H1 (cell line): ENCODE results near the gene CTSG. TPM values are rescaled to one million over a fixed set of nuclear protein-coding genes. Genes with fewer than 3 reads are reported as not detected.
"Not testable (repeated sequence)": the region's sequence is repeated elsewhere in the genome, so short reads cannot be mapped to it uniquely, and the experiment has no call there.

Source experiments
- CTCF ChIA-PET: fragments of 300-600 bp; sonication (Branson Sonifier 250); formaldehyde crosslinking; loops from one replicate; lab custom pipeline; 2021; ENCODE audit not compliant: partially characterized antibody; lab: Charles Lee
- POLR2A ChIA-PET: fragments of 300-600 bp; sonication (Branson Sonifier 250); formaldehyde crosslinking; loops from one replicate; lab custom pipeline; 2021; ENCODE audit warnings: inconsistent platforms; ENCODE audit not compliant: partially characterized antibody; lab: Charles Lee
- DNase-seq, 2 experiments: peaks; one replicate each; pipeline versions ENCODE4 v3.0.0 to v3.0.0-alpha.2; 2010 to 2022; ENCODE audit warnings: low spot score in 2 of 2, low read depth in 1 of 2, mixed read lengths in 1 of 2
- FAIRE-seq: peaks from 2 replicates; lab custom pipeline; 2011; peaks lifted over from hg19 to GRCh38; lab: Jason Lieb, UNC
- H2AFZ ChIP-seq: 2 replicates; pipeline ENCODE4 v1.8.1; 2012; ENCODE audit warnings: low read length, inconsistent platforms
- H2AK5ac ChIP-seq: 2 replicates; pipeline ENCODE4 v1.6.1; 2013; ENCODE audit warnings: low read depth, low read length
- H2BK120ac ChIP-seq: replicated peaks from 2 replicates; pipeline ENCODE3; 2013; ENCODE audit warnings: low read depth, low read length, inconsistent platforms
- H2BK12ac ChIP-seq: 2 replicates; pipeline ENCODE4 v1.6.1; 2013; ENCODE audit warnings: low read depth, low read length
- H2BK15ac ChIP-seq: 2 replicates; pipeline ENCODE4 v1.6.1; 2013; ENCODE audit warnings: low read length
- H2BK20ac ChIP-seq: 2 replicates; pipeline ENCODE4 v1.6.1; 2013; ENCODE audit warnings: low read length
- H2BK5ac ChIP-seq: 2 replicates; pipeline ENCODE4 v1.6.1; 2013; ENCODE audit warnings: low read depth, low read length
- H3K14ac ChIP-seq: 2 replicates; pipeline ENCODE4 v1.6.1; 2013; ENCODE audit warnings: inconsistent platforms; ENCODE audit not compliant: insufficient read length
- H3K18ac ChIP-seq: 2 replicates; pipeline ENCODE4 v1.6.1; 2013; ENCODE audit warnings: low read length; ENCODE audit errors: extremely low read depth
- H3K23ac ChIP-seq: 2 replicates; pipeline ENCODE4 v1.6.1; 2013; ENCODE audit warnings: inconsistent platforms; ENCODE audit not compliant: insufficient read length
- H3K23me2 ChIP-seq: 2 replicates; pipeline ENCODE4 v1.6.1; 2013; ENCODE audit warnings: low read depth, low read length
- H3K27ac ChIP-seq: 2 replicates; pipeline ENCODE4 v1.6.1; 2011; ENCODE audit warnings: low read depth, low read length, inconsistent platforms
- H3K27me3 ChIP-seq, 4 experiments: replicated peaks in 1 of 4; 1 replicate in 1 of 4; 2 replicates in 3 of 4; pipeline versions ENCODE4 v1.6.1 to v1.8.1; 2011 to 2013; ENCODE audit warnings: low read length in 3 of 4, mild to moderate bottlenecking in 3 of 4, inconsistent platforms in 2 of 4, mixed read lengths in 2 of 4, moderate library complexity in 1 of 4; ENCODE audit not compliant: control insufficient read depth in 3 of 4, insufficient read depth in 3 of 4; ENCODE audit errors: extremely low read depth in 1 of 4
- H3K36me3 ChIP-seq, 4 experiments: 2 replicates each; pipeline versions ENCODE4 v1.6.1 to v1.8.1; 2011 to 2013; ENCODE audit warnings: mild to moderate bottlenecking in 4 of 4, low read length in 3 of 4, moderate library complexity in 2 of 4, control low read depth in 1 of 4, inconsistent platforms in 1 of 4; ENCODE audit not compliant: insufficient read depth in 4 of 4, control insufficient read depth in 2 of 4
- H3K4ac ChIP-seq: replicated peaks from 2 replicates; pipeline ENCODE3; 2013; ENCODE audit warnings: low read length, low read depth, mixed read lengths, inconsistent platforms; ENCODE audit not compliant: insufficient read length
- H3K4me1 ChIP-seq, 4 experiments: replicated peaks in 1 of 4; 1 replicate in 1 of 4; 2 replicates in 3 of 4; pipeline versions ENCODE4 v1.6.1 to v1.8.1; 2011 to 2013; ENCODE audit warnings: low read length in 3 of 4, inconsistent platforms in 2 of 4, mixed read lengths in 1 of 4; ENCODE audit not compliant: insufficient read depth in 4 of 4, control insufficient read depth in 3 of 4
- H3K4me2 ChIP-seq, 2 experiments: 2 replicates each; pipeline versions ENCODE4 v1.6.1 to v1.8.1; 2011 to 2013; ENCODE audit warnings: low read depth in 2 of 2, low read length in 2 of 2, control low read depth in 1 of 2, inconsistent platforms in 1 of 2, mild to moderate bottlenecking in 1 of 2; ENCODE audit not compliant: insufficient read depth in 1 of 2
- H3K4me3 ChIP-seq, 4 experiments: fragments of 200-600, 300-600 bp in 1 of 4; sonication (generic), shearing (Covaris generic), sonication (Bioruptor Twin) in 1 of 4; 2 replicates each; pipeline versions ENCODE4 v1.5.1 to v1.8.1; 2011 to 2016; ENCODE audit warnings: low read length in 4 of 4, low read depth in 3 of 4, control low read depth in 2 of 4, inconsistent platforms in 2 of 4, mild to moderate bottlenecking in 2 of 4, mixed read lengths in 1 of 4, moderate library complexity in 1 of 4; ENCODE audit not compliant: insufficient read depth in 2 of 4; ENCODE audit errors: extremely low read depth in 1 of 4
- H3K56ac ChIP-seq: replicated peaks from 2 replicates; pipeline ENCODE3; 2013; ENCODE audit warnings: low read depth, mild to moderate bottlenecking, mixed read lengths, low read length, inconsistent platforms; ENCODE audit not compliant: insufficient read length
- H3K79me1 ChIP-seq: 2 replicates; pipeline ENCODE4 v1.6.1; 2013; ENCODE audit warnings: low read depth, low read length, control low read depth
- H3K79me2 ChIP-seq, 2 experiments: 2 replicates each; pipeline versions ENCODE4 v1.6.1 to v1.8.1; 2012 to 2013; ENCODE audit warnings: low read length in 2 of 2, mild to moderate bottlenecking in 2 of 2, inconsistent platforms in 1 of 2; ENCODE audit not compliant: insufficient read depth in 2 of 2, control insufficient read depth in 1 of 2
- H3K9ac ChIP-seq, 4 experiments: replicated peaks in 1 of 4; 1 replicate in 1 of 4; 2 replicates in 3 of 4; pipeline versions ENCODE4 v1.6.1 to v1.8.1; 2011 to 2013; ENCODE audit warnings: low read depth in 3 of 4, low read length in 3 of 4, control low read depth in 2 of 4, mild to moderate bottlenecking in 2 of 4, moderate library complexity in 2 of 4, inconsistent platforms in 1 of 4; ENCODE audit errors: extremely low read depth in 1 of 4
- H3K9me3 ChIP-seq, 2 experiments: 2 replicates each; pipeline versions ENCODE4 v1.6.1 to v1.8.1; 2012 to 2013; ENCODE audit warnings: mild to moderate bottlenecking in 2 of 2, moderate library complexity in 2 of 2, control low read depth in 1 of 2, inconsistent platforms in 1 of 2, low read depth in 1 of 2, low read length in 1 of 2, mixed read lengths in 1 of 2; ENCODE audit not compliant: insufficient read depth in 2 of 2
- H4K20me1 ChIP-seq, 2 experiments: replicated peaks in 1 of 2; 2 replicates each; pipeline versions ENCODE3 to v1.8.1; 2011 to 2013; ENCODE audit warnings: inconsistent platforms in 2 of 2, low read length in 2 of 2, mild to moderate bottlenecking in 1 of 2; ENCODE audit not compliant: insufficient read depth in 2 of 2, control insufficient read depth in 1 of 2
- H4K5ac ChIP-seq: 2 replicates; pipeline ENCODE4 v1.6.1; 2013; ENCODE audit warnings: low read length, low read depth, mixed read lengths, inconsistent platforms; ENCODE audit not compliant: insufficient read length
- H4K8ac ChIP-seq: 2 replicates; pipeline ENCODE4 v1.8.0; 2013; ENCODE audit warnings: mild to moderate bottlenecking, moderate library complexity, low read length, inconsistent platforms; ENCODE audit not compliant: insufficient read depth; ENCODE audit errors: extremely low read depth
- H4K91ac ChIP-seq: replicated peaks from 2 replicates; pipeline ENCODE3; 2013; ENCODE audit warnings: low read length, mixed read lengths, inconsistent platforms; ENCODE audit not compliant: insufficient read length
- YY1 ChIP-seq: IDR thresholded peaks from 2 replicates; pipeline ENCODE4 v1.6.1; 2011; ENCODE audit warnings: low read depth, mild to moderate bottlenecking, low read length
- WGBS, 2 experiments: shearing (Covaris generic) in 1 of 2; methylation state at CpG; one replicate each; pipeline versions ENCODE4 v1.1.6 to v1.1.7; 2013 to 2015; ENCODE audit warnings: low lambda C conversion rate in 2 of 2, mixed read lengths in 2 of 2, inconsistent platforms in 1 of 2, low coverage in 1 of 2, missing lambda C conversion rate in 1 of 2; ENCODE audit not compliant: insufficient replicate concordance in 2 of 2, insufficient coverage in 1 of 2, insufficient read length in 1 of 2; ENCODE audit errors: extremely low coverage in 1 of 2, missing lambda C conversion rate in 1 of 2; 5-methylcytosine and 5-hydroxymethylcytosine counted together
- polyA plus RNA-seq, 7 experiments: library from polyadenylated mRNA; depleted of rRNA in 3 of 7; stranded (reverse) in 5 of 7; unstranded in 2 of 7; fragments of >200 nt in 5 of 7; fragments of 200-250 nt in 2 of 7; gene quantifications; 1 replicate in 5 of 7; 2 replicates in 1 of 7; 4 replicates in 1 of 7; pipeline versions ENCODE4 v1.2.1 to v1.2.3, GENCODE V29; 2011 to 2013; ENCODE audit warnings: missing spikeins in 2 of 7, mixed read lengths in 2 of 7
- total RNA-seq: library from RNA; stranded (reverse); fragmentation: NEBNext Ultra II Directional; extraction: Animal tissue kit (Norgen Biotek cat#: 25700); gene quantifications from 2 replicates; pipeline ENCODE4 v1.2.1, GENCODE V29; 2021

CTSG gene
- total and polyA plus RNA-seq, 2 of the 8 experiments (the other 6 are each of a cell fraction or from before 2014, with no cell fraction given): not detected

DNA sequence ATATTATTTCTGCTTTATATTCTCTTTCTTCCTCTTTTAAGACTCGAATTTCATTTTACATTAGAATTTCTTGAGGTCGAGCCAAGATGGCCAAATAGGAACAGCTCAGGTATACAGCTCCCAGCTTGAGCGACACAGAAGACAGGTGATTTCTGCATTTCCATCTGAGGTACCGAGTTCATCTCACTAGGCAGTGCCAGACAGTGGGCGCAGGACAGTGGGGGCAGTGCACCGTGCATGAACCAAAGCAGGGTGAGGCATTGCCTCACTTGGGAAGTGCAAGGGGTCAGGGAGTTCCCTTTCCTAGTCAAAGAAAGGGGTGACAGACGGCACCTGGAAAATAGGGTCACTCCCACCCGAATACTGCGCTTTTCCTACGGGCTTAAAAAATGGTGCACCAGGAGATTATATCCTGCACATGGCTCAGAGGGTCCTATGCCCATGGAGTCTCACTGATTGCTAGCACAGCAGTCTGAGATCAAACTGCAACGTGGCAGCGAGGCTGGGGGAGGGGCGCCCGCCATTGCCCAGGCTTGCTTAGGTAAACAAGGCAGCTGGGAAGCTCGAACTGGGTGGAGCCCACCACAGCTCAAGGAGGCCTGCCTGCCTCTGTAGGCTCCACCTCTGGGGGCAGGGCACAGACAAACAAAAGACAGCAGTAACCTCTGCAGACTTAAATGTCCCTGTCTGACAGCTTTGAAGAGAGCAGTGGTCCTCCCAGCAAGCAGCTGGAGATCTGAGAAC is 50.0 kb downstream of the CTSG start:
- not testable (repeated sequence) for H3K9me3 ChIP-seq, FAIRE-seq
- CTCF ChIA-PET: interaction anchor here (0.6 kb wide), 1 partner anchor 117 kb away, joined by 3 read pairs; no protein-coding TSS in a partner anchor

More for the DNA sequence above, 50.0 kb downstream of the CTSG start:
- H4K5ac ChIP-seq, H3K14ac ChIP-seq, H4K8ac ChIP-seq, H3K4ac ChIP-seq, H3K27me3 ChIP-seq, H3K79me2 ChIP-seq, H4K20me1 ChIP-seq, H3K23me2 ChIP-seq, POLR2A ChIA-PET, H2BK15ac ChIP-seq, H2AFZ ChIP-seq, H3K4me1 ChIP-seq, H2BK120ac ChIP-seq, H2BK20ac ChIP-seq, H3K56ac ChIP-seq, H2BK12ac ChIP-seq, H3K36me3 ChIP-seq, H2AK5ac ChIP-seq, H3K9ac ChIP-seq, H3K79me1 ChIP-seq, H4K91ac ChIP-seq, H3K4me3 ChIP-seq, H3K4me2 ChIP-seq, H3K23ac ChIP-seq, H3K27ac ChIP-seq: not testable (repeated sequence)
- 71% methylated on average over 15 of the region's 15 CpGs; no CpG with 5 or more reads in 1 of the 2 experiments for WGBS, 2 experiments
- TF ChIP-seq YY1: peak; percentile 41; the same call in 1 of the 2 replicates
- peak in 1 of 2 experiments; percentile 48 for DNase-seq
- peak overlapping the region; percentile 35; the same call in 1 of the 2 replicates for H2BK5ac ChIP-seq
- peak overlapping the region; percentile 60; the same call in 1 of the 2 replicates for H3K18ac ChIP-seq

Other genes with a start within 250 kb of the CTSG start
- 0.35 and 0.69 TPM in 2 replicates for gene ADCY4, start 241.2 kb downstream of the CTSG start, total RNA-seq
- 0.27 and 0.57 TPM in 2 replicates for gene ADCY4, start 241.2 kb downstream of the CTSG start, polyA plus RNA-seq (2011; rRNA removed)
- gene RIPK3, start 236.3 kb downstream of the CTSG start, total RNA-seq: 0.39 and 0.55 TPM in 2 replicates
- 0.20 and 0.24 TPM in 2 replicates for gene RIPK3, start 236.3 kb downstream of the CTSG start, polyA plus RNA-seq (2011; rRNA removed)
- 47.3 and 51.2 TPM in 2 replicates for gene NFATC4, start 208.1 kb downstream of the CTSG start, total RNA-seq
- 50.3 and 78.9 TPM in 2 replicates for gene NFATC4, start 208.1 kb downstream of the CTSG start, polyA plus RNA-seq (2011; rRNA removed)
- gene NYNRIN, start 177.2 kb downstream of the CTSG start, total RNA-seq: 18.3 and 19.6 TPM in 2 replicates
- 15.2 and 18.4 TPM in 2 replicates for gene NYNRIN, start 177.2 kb downstream of the CTSG start, polyA plus RNA-seq (2011; rRNA removed)
- 0.52 and 0.54 TPM in 2 replicates for gene CBLN3, start 146.6 kb downstream of the CTSG start, total RNA-seq
- gene CBLN3, start 146.6 kb downstream of the CTSG start, polyA plus RNA-seq (2011; rRNA removed): 0.72 and 1.00 TPM in 2 replicates
- gene KHNYN, start 146.3 kb downstream of the CTSG start, total RNA-seq: 22.1 and 22.3 TPM in 2 replicates
- gene KHNYN, start 146.3 kb downstream of the CTSG start, polyA plus RNA-seq (2011; rRNA removed): 7.6 and 9.2 TPM in 2 replicates
- gene SDR39U1, start 133.5 kb downstream of the CTSG start, total RNA-seq: 45.2 and 46.7 TPM in 2 replicates
- 98.8 and 104 TPM in 2 replicates for gene SDR39U1, start 133.5 kb downstream of the CTSG start, polyA plus RNA-seq (2011; rRNA removed)
- not detected in 2 replicates for gene CMA1, start 68.0 kb downstream of the CTSG start, total RNA-seq
- gene CMA1, start 68.0 kb downstream of the CTSG start, polyA plus RNA-seq (2011; rRNA removed): not detected in 2 replicates
- not detected in 2 replicates for gene GZMH, start 33.4 kb upstream of the CTSG start, total RNA-seq
- not detected in 2 replicates for gene GZMH, start 33.4 kb upstream of the CTSG start, polyA plus RNA-seq (2011; rRNA removed)
- gene GZMB, start 57.9 kb upstream of the CTSG start, total RNA-seq: not detected in 2 replicates
- gene GZMB, start 57.9 kb upstream of the CTSG start, polyA plus RNA-seq (2011; rRNA removed): not detected in 2 replicates